Measurements from ENCODE around the gene NAV3.

Gene NAV3

GRCh38 chr12:78115889-78116288 is 285.2 kb downstream of the NAV3 start:
- H3K9me2 ChIP-seq (replicated peaks; ENCODE audit: insufficient read depth, low read length): no peaks in the 10 kb centered on the region
- H3F3A ChIP-seq (ENCODE audit: insufficient read depth, low read length): no peaks in the 10 kb centered on the region
- DNase-seq: no peak
- H3K79me2 ChIP-seq (ENCODE audit: low read length): no peaks in the 10 kb centered on the region
- no peak overlapping the region for H3K27ac ChIP-seq (ENCODE audit: low read length)
- H3K9me3 ChIP-seq (replicated peaks; ENCODE audit: insufficient read depth, low read length): no peaks in the 10 kb centered on the region
- no peak overlapping the region for H3K9ac ChIP-seq (ENCODE audit: low read length)
- H3K36me3 ChIP-seq (replicated peaks; ENCODE audit: insufficient read depth, low read length): no peaks in the 10 kb centered on the region
- H2AFZ ChIP-seq (ENCODE audit: low read length): no peak overlapping the region
- no peak overlapping the region for H3K4me2 ChIP-seq (ENCODE audit: low read depth, low read length)
- no peaks in the 10 kb centered on the region for H3K27me3 ChIP-seq (replicated peaks; ENCODE audit: insufficient read depth, low read length)
- H3K4me3 ChIP-seq (ENCODE audit: low read length): no peak overlapping the region
- H3K4me1 ChIP-seq (ENCODE audit: low read length): no peaks in the 10 kb centered on the region
- H4K20me1 ChIP-seq (ENCODE audit: insufficient read depth, low read length): no peaks in the 10 kb centered on the region
- TF ChIP-seq EZH2 (optimal IDR thresholded peaks at IDR 0.05; ENCODE audit: low read depth, low read length): no peak
- no peak for TF ChIP-seq EZH2phosphoT487 (IDR thresholded peaks at IDR 0.05; ENCODE audit: low read length)
- no peak for TF ChIP-seq CTCF (IDR thresholded peaks at IDR 0.05; ENCODE audit: low read length)

GRCh38 chr12:78118036-78118435 is 287.3 kb downstream of the NAV3 start:
- DNase-seq: no peak
- TF ChIP-seq EZH2 (optimal IDR thresholded peaks at IDR 0.05; ENCODE audit: low read depth, low read length) (no peak), EZH2phosphoT487 (IDR thresholded peaks at IDR 0.05; ENCODE audit: low read length) (no peak), CTCF (IDR thresholded peaks at IDR 0.05; ENCODE audit: low read length) (no peak)
- no peak overlapping the region for H3K9ac ChIP-seq (ENCODE audit: low read length)
- no peaks in the 10 kb centered on the region for H3F3A ChIP-seq (ENCODE audit: insufficient read depth, low read length)
- H3K79me2 ChIP-seq (ENCODE audit: low read length): no peaks in the 10 kb centered on the region
- H3K4me2 ChIP-seq (ENCODE audit: low read depth, low read length): no peak overlapping the region
- H4K20me1 ChIP-seq (ENCODE audit: insufficient read depth, low read length): no peaks in the 10 kb centered on the region
- no peaks in the 10 kb centered on the region for H3K27me3 ChIP-seq (replicated peaks; ENCODE audit: insufficient read depth, low read length)
- H2AFZ ChIP-seq (ENCODE audit: low read length): no peak overlapping the region
- no peak overlapping the region for H3K4me3 ChIP-seq (ENCODE audit: low read length)
- H3K9me2 ChIP-seq (replicated peaks; ENCODE audit: insufficient read depth, low read length): no peaks in the 10 kb centered on the region
- H3K9me3 ChIP-seq (replicated peaks; ENCODE audit: insufficient read depth, low read length): no peaks in the 10 kb centered on the region
- no peak overlapping the region for H3K27ac ChIP-seq (ENCODE audit: low read length)
- H3K36me3 ChIP-seq (replicated peaks; ENCODE audit: insufficient read depth, low read length): no peaks in the 10 kb centered on the region
- no peaks in the 10 kb centered on the region for H3K4me1 ChIP-seq (ENCODE audit: low read length)

GRCh38 chr12:78118486-78118885 is 287.8 kb downstream of the NAV3 start:
- H3K9me3 ChIP-seq (replicated peaks; ENCODE audit: insufficient read depth, low read length): no peaks in the 10 kb centered on the region
- no peak overlapping the region for H3K27ac ChIP-seq (ENCODE audit: low read length)
- no peaks in the 10 kb centered on the region for H3F3A ChIP-seq (ENCODE audit: insufficient read depth, low read length)
- no peak for TF ChIP-seq CTCF (IDR thresholded peaks at IDR 0.05; ENCODE audit: low read length)
- no peak for TF ChIP-seq EZH2phosphoT487 (IDR thresholded peaks at IDR 0.05; ENCODE audit: low read length)
- TF ChIP-seq EZH2 (optimal IDR thresholded peaks at IDR 0.05; ENCODE audit: low read depth, low read length): no peak
- H3K4me3 ChIP-seq (ENCODE audit: low read length): no peak overlapping the region
- H3K79me2 ChIP-seq (ENCODE audit: low read length): no peaks in the 10 kb centered on the region
- H3K9ac ChIP-seq (ENCODE audit: low read length): no peak overlapping the region
- no peaks in the 10 kb centered on the region for H3K4me1 ChIP-seq (ENCODE audit: low read length)
- no peaks in the 10 kb centered on the region for H3K9me2 ChIP-seq (replicated peaks; ENCODE audit: insufficient read depth, low read length)
- DNase-seq: no peak
- no peaks in the 10 kb centered on the region for H3K36me3 ChIP-seq (replicated peaks; ENCODE audit: insufficient read depth, low read length)
- no peaks in the 10 kb centered on the region for H4K20me1 ChIP-seq (ENCODE audit: insufficient read depth, low read length)
- no peak overlapping the region for H2AFZ ChIP-seq (ENCODE audit: low read length)
- H3K27me3 ChIP-seq (replicated peaks; ENCODE audit: insufficient read depth, low read length): no peaks in the 10 kb centered on the region
- H3K4me2 ChIP-seq (ENCODE audit: low read depth, low read length): no peak overlapping the region
